CD1c-positive myeloid dendritic cell (primary cell): ENCODE data around the gene PDAP1.
"Not testable (repeated sequence)": the region's sequence is repeated elsewhere in the genome, so short reads cannot be mapped to it uniquely, and the experiment has no call there.

Experiments
- DNase-seq: peaks from one replicate; pipeline ENCODE4 v3.0.0-alpha.2; 2016; ENCODE audit errors: extremely low spot score

PDAP1 gene

GRCh38 chr7:99379043-99379577 lies 29.3 kb downstream of the PDAP1 start:
- DNase-seq = peak; percentile 91

GRCh38 chr7:99375070-99375807 lies 33.2 kb downstream of the PDAP1 start:
- peak; percentile 76 for DNase-seq

- DNase-seq = peak; percentile 94
Observed at GRCh38 chr7:99374111-99375064, 34.0 kb downstream of the PDAP1 start, which contains the start of gene ARPC1B. Gene ARPC1B, plus strand, starts transcription at chr7:99374730. Its CDS starts 10,985 bp downstream, at chr7:99385715.

- DNase-seq = no peak
Observed at GRCh38 chr7:99373091-99374066, 35.0 kb downstream of the PDAP1 start.

GRCh38 chr7:99372275-99373090 lies 35.9 kb downstream of the PDAP1 start:
- peak; percentile 45 for DNase-seq

GRCh38 chr7:99371376-99371920 lies 36.9 kb downstream of the PDAP1 start:
- no peak for DNase-seq

GRCh38 chr7:99369767-99370391 lies 38.5 kb downstream of the PDAP1 start:
- peak; percentile 42 for DNase-seq

GRCh38 chr7:99368750-99369389 lies 39.5 kb downstream of the PDAP1 start:
- DNase-seq = no peak

GRCh38 chr7:99366646-99367045 lies 41.8 kb downstream of the PDAP1 start:
- no peak for DNase-seq

GRCh38 chr7:99365318-99366141 lies 42.9 kb downstream of the PDAP1 start:
- peak; percentile 56 for DNase-seq

GRCh38 chr7:99363286-99363685 lies 45.1 kb downstream of the PDAP1 start:
- no peak for DNase-seq

- DNase-seq = no peak
Observed at GRCh38 chr7:99362801-99363200, 45.6 kb downstream of the PDAP1 start.

GRCh38 chr7:99359465-99360154 lies 48.8 kb downstream of the PDAP1 start:
- no peak for DNase-seq

- not testable (repeated sequence) for DNase-seq
Observed at GRCh38 chr7:99358521-99358920, 49.9 kb downstream of the PDAP1 start.

- no peak for DNase-seq
Observed at GRCh38 chr7:99357701-99358490, 50.5 kb downstream of the PDAP1 start.

- no peak for DNase-seq
Observed at GRCh38 chr7:99355098-99355497, 53.3 kb downstream of the PDAP1 start.

- DNase-seq = no peak
Observed at GRCh38 chr7:99352247-99352646, 56.1 kb downstream of the PDAP1 start.
